IPS-18c (cell line): ENCODE measurements around the gene FGD4.
"Not testable (repeated sequence)": the region's sequence is repeated elsewhere in the genome, so short reads cannot be mapped to it uniquely, and the experiment has no call there.

ENCODE experiments used
- H3K4me3 ChIP-seq: 2 replicates; pipeline ENCODE4 v1.7.0; 2013; ENCODE audit warnings: low read depth, mild to moderate bottlenecking, low read length, moderate library complexity; ENCODE audit not compliant: insufficient read depth
- H3K9me3 ChIP-seq: one replicate; pipeline ENCODE4 v1.6.1; 2013; ENCODE audit warnings: mild to moderate bottlenecking, low read length, moderate library complexity; ENCODE audit not compliant: control insufficient read depth, insufficient read depth

FGD4 gene

GRCh38 chr12:32522331-32523221 is 123.2 kb downstream of the FGD4 start:
- H3K9me3 ChIP-seq = no peaks in the 10 kb centered on the region
- H3K4me3 ChIP-seq = no peak overlapping the region

GRCh38 chr12:32525802-32526201 is 126.4 kb downstream of the FGD4 start:
- not testable (repeated sequence) for H3K4me3 ChIP-seq, H3K9me3 ChIP-seq

GRCh38 chr12:32526343-32526742 is 127.0 kb downstream of the FGD4 start:
- H3K4me3 ChIP-seq, H3K9me3 ChIP-seq: not testable (repeated sequence)

- H3K4me3 ChIP-seq = no peak overlapping the region
Observed at GRCh38 chr12:32532422-32532821, 133.1 kb downstream of the FGD4 start.

GRCh38 chr12:32532951-32533350 is 133.6 kb downstream of the FGD4 start:
- H3K9me3 ChIP-seq = peaks cover under 1% of the 10 kb centered on the region
- H3K4me3 ChIP-seq = no peak overlapping the region

More at GRCh38 chr12:32532422-32532821, 133.1 kb downstream of the FGD4 start:
- H3K9me3 ChIP-seq = peaks cover 2% of the 10 kb centered on the region

GRCh38 chr12:32533506-32533905 is 134.1 kb downstream of the FGD4 start:
- H3K4me3 ChIP-seq, H3K9me3 ChIP-seq: not testable (repeated sequence)

- H3K9me3 ChIP-seq = no peaks in the 10 kb centered on the region
- no peak overlapping the region for H3K4me3 ChIP-seq
Observed at GRCh38 chr12:32533971-32534590, 134.7 kb downstream of the FGD4 start.

- no peak overlapping the region for H3K4me3 ChIP-seq
- H3K9me3 ChIP-seq = no peaks in the 10 kb centered on the region
Observed at GRCh38 chr12:32534698-32535097, 135.3 kb downstream of the FGD4 start.

- Histone ChIP-seq H3K9me3 (no peaks in the 10 kb centered on the region), H3K4me3 (no peak overlapping the region)
Observed at GRCh38 chr12:32535288-32535999, 136.1 kb downstream of the FGD4 start.

- no peaks in the 10 kb centered on the region for H3K9me3 ChIP-seq
- H3K4me3 ChIP-seq = no peak overlapping the region
Observed at GRCh38 chr12:32536000-32536345, 136.6 kb downstream of the FGD4 start.

GRCh38 chr12:32541754-32542374 is 142.5 kb downstream of the FGD4 start:
- H3K4me3 ChIP-seq = no peak overlapping the region
- H3K9me3 ChIP-seq = no peaks in the 10 kb centered on the region

GRCh38 chr12:32542428-32543229 is 143.3 kb downstream of the FGD4 start:
- H3K9me3 ChIP-seq = no peaks in the 10 kb centered on the region
- no peak overlapping the region for H3K4me3 ChIP-seq

GRCh38 chr12:32544893-32545292 is 145.5 kb downstream of the FGD4 start:
- Histone ChIP-seq H3K9me3 (no peaks in the 10 kb centered on the region), H3K4me3 (no peak overlapping the region)

GRCh38 chr12:32545413-32545980 is 146.1 kb downstream of the FGD4 start:
- Histone ChIP-seq H3K4me3 (no peak overlapping the region), H3K9me3 (no peaks in the 10 kb centered on the region)

GRCh38 chr12:32546272-32546671 is 146.9 kb downstream of the FGD4 start:
- H3K4me3 ChIP-seq = no peak overlapping the region
- no peaks in the 10 kb centered on the region for H3K9me3 ChIP-seq

GRCh38 chr12:32548691-32549281 is 149.4 kb downstream of the FGD4 start:
- Histone ChIP-seq H3K9me3 (no peaks in the 10 kb centered on the region), H3K4me3 (no peak overlapping the region)
